H1 (cell line): ENCODE data around the gene SLC26A11. TPM values are rescaled to one million over a fixed set of nuclear protein-coding genes. Genes with fewer than 3 reads are reported as not detected.

Experiments used
- CTCF ChIA-PET: fragments of 300-600 bp; sonication (Branson Sonifier 250); formaldehyde crosslinking; loops from one replicate; lab custom pipeline; 2021; ENCODE audit not compliant: partially characterized antibody; lab: Charles Lee
- POLR2A ChIA-PET: fragments of 300-600 bp; sonication (Branson Sonifier 250); formaldehyde crosslinking; loops from one replicate; lab custom pipeline; 2021; ENCODE audit warnings: inconsistent platforms; ENCODE audit not compliant: partially characterized antibody; lab: Charles Lee
- DNase-seq, 2 experiments: peaks; one replicate each; pipeline versions ENCODE4 v3.0.0 to v3.0.0-alpha.2; 2010 to 2022; ENCODE audit warnings: low spot score in 2 of 2, low read depth in 1 of 2, mixed read lengths in 1 of 2
- FAIRE-seq: peaks from 2 replicates; lab custom pipeline; 2011; peaks lifted over from hg19 to GRCh38; lab: Jason Lieb, UNC
- H2AFZ ChIP-seq: 2 replicates; pipeline ENCODE4 v1.8.1; 2012; ENCODE audit warnings: low read length, inconsistent platforms
- H2AK5ac ChIP-seq: 2 replicates; pipeline ENCODE4 v1.6.1; 2013; ENCODE audit warnings: low read depth, low read length
- H2BK120ac ChIP-seq: replicated peaks from 2 replicates; pipeline ENCODE3; 2013; ENCODE audit warnings: low read depth, low read length, inconsistent platforms
- H2BK12ac ChIP-seq: 2 replicates; pipeline ENCODE4 v1.6.1; 2013; ENCODE audit warnings: low read depth, low read length
- H2BK15ac ChIP-seq: 2 replicates; pipeline ENCODE4 v1.6.1; 2013; ENCODE audit warnings: low read length
- H2BK20ac ChIP-seq: 2 replicates; pipeline ENCODE4 v1.6.1; 2013; ENCODE audit warnings: low read length
- H2BK5ac ChIP-seq: 2 replicates; pipeline ENCODE4 v1.6.1; 2013; ENCODE audit warnings: low read depth, low read length
- H3K14ac ChIP-seq: 2 replicates; pipeline ENCODE4 v1.6.1; 2013; ENCODE audit warnings: inconsistent platforms; ENCODE audit not compliant: insufficient read length
- H3K18ac ChIP-seq: 2 replicates; pipeline ENCODE4 v1.6.1; 2013; ENCODE audit warnings: low read length; ENCODE audit errors: extremely low read depth
- H3K23ac ChIP-seq: 2 replicates; pipeline ENCODE4 v1.6.1; 2013; ENCODE audit warnings: inconsistent platforms; ENCODE audit not compliant: insufficient read length
- H3K23me2 ChIP-seq: 2 replicates; pipeline ENCODE4 v1.6.1; 2013; ENCODE audit warnings: low read depth, low read length
- H3K27ac ChIP-seq: 2 replicates; pipeline ENCODE4 v1.6.1; 2011; ENCODE audit warnings: low read depth, low read length, inconsistent platforms
- H3K27me3 ChIP-seq, 4 experiments: replicated peaks in 1 of 4; 1 replicate in 1 of 4; 2 replicates in 3 of 4; pipeline versions ENCODE4 v1.6.1 to v1.8.1; 2011 to 2013; ENCODE audit warnings: low read length in 3 of 4, mild to moderate bottlenecking in 3 of 4, inconsistent platforms in 2 of 4, mixed read lengths in 2 of 4, moderate library complexity in 1 of 4; ENCODE audit not compliant: control insufficient read depth in 3 of 4, insufficient read depth in 3 of 4; ENCODE audit errors: extremely low read depth in 1 of 4
- H3K36me3 ChIP-seq, 4 experiments: 2 replicates each; pipeline versions ENCODE4 v1.6.1 to v1.8.1; 2011 to 2013; ENCODE audit warnings: mild to moderate bottlenecking in 4 of 4, low read length in 3 of 4, moderate library complexity in 2 of 4, control low read depth in 1 of 4, inconsistent platforms in 1 of 4; ENCODE audit not compliant: insufficient read depth in 4 of 4, control insufficient read depth in 2 of 4
- H3K4ac ChIP-seq: replicated peaks from 2 replicates; pipeline ENCODE3; 2013; ENCODE audit warnings: low read length, low read depth, mixed read lengths, inconsistent platforms; ENCODE audit not compliant: insufficient read length
- H3K4me1 ChIP-seq, 4 experiments: replicated peaks in 1 of 4; 1 replicate in 1 of 4; 2 replicates in 3 of 4; pipeline versions ENCODE4 v1.6.1 to v1.8.1; 2011 to 2013; ENCODE audit warnings: low read length in 3 of 4, inconsistent platforms in 2 of 4, mixed read lengths in 1 of 4; ENCODE audit not compliant: insufficient read depth in 4 of 4, control insufficient read depth in 3 of 4
- H3K4me2 ChIP-seq, 2 experiments: 2 replicates each; pipeline versions ENCODE4 v1.6.1 to v1.8.1; 2011 to 2013; ENCODE audit warnings: low read depth in 2 of 2, low read length in 2 of 2, control low read depth in 1 of 2, inconsistent platforms in 1 of 2, mild to moderate bottlenecking in 1 of 2; ENCODE audit not compliant: insufficient read depth in 1 of 2
- H3K4me3 ChIP-seq, 4 experiments: fragments of 200-600, 300-600 bp in 1 of 4; sonication (generic), shearing (Covaris generic), sonication (Bioruptor Twin) in 1 of 4; 2 replicates each; pipeline versions ENCODE4 v1.5.1 to v1.8.1; 2011 to 2016; ENCODE audit warnings: low read length in 4 of 4, low read depth in 3 of 4, control low read depth in 2 of 4, inconsistent platforms in 2 of 4, mild to moderate bottlenecking in 2 of 4, mixed read lengths in 1 of 4, moderate library complexity in 1 of 4; ENCODE audit not compliant: insufficient read depth in 2 of 4; ENCODE audit errors: extremely low read depth in 1 of 4
- H3K56ac ChIP-seq: replicated peaks from 2 replicates; pipeline ENCODE3; 2013; ENCODE audit warnings: low read depth, mild to moderate bottlenecking, mixed read lengths, low read length, inconsistent platforms; ENCODE audit not compliant: insufficient read length
- H3K79me1 ChIP-seq: 2 replicates; pipeline ENCODE4 v1.6.1; 2013; ENCODE audit warnings: low read depth, low read length, control low read depth
- H3K79me2 ChIP-seq, 2 experiments: 2 replicates each; pipeline versions ENCODE4 v1.6.1 to v1.8.1; 2012 to 2013; ENCODE audit warnings: low read length in 2 of 2, mild to moderate bottlenecking in 2 of 2, inconsistent platforms in 1 of 2; ENCODE audit not compliant: insufficient read depth in 2 of 2, control insufficient read depth in 1 of 2
- H3K9ac ChIP-seq, 4 experiments: replicated peaks in 1 of 4; 1 replicate in 1 of 4; 2 replicates in 3 of 4; pipeline versions ENCODE4 v1.6.1 to v1.8.1; 2011 to 2013; ENCODE audit warnings: low read depth in 3 of 4, low read length in 3 of 4, control low read depth in 2 of 4, mild to moderate bottlenecking in 2 of 4, moderate library complexity in 2 of 4, inconsistent platforms in 1 of 4; ENCODE audit errors: extremely low read depth in 1 of 4
- H3K9me3 ChIP-seq, 2 experiments: 2 replicates each; pipeline versions ENCODE4 v1.6.1 to v1.8.1; 2012 to 2013; ENCODE audit warnings: mild to moderate bottlenecking in 2 of 2, moderate library complexity in 2 of 2, control low read depth in 1 of 2, inconsistent platforms in 1 of 2, low read depth in 1 of 2, low read length in 1 of 2, mixed read lengths in 1 of 2; ENCODE audit not compliant: insufficient read depth in 2 of 2
- H4K20me1 ChIP-seq, 2 experiments: replicated peaks in 1 of 2; 2 replicates each; pipeline versions ENCODE3 to v1.8.1; 2011 to 2013; ENCODE audit warnings: inconsistent platforms in 2 of 2, low read length in 2 of 2, mild to moderate bottlenecking in 1 of 2; ENCODE audit not compliant: insufficient read depth in 2 of 2, control insufficient read depth in 1 of 2
- H4K5ac ChIP-seq: 2 replicates; pipeline ENCODE4 v1.6.1; 2013; ENCODE audit warnings: low read length, low read depth, mixed read lengths, inconsistent platforms; ENCODE audit not compliant: insufficient read length
- H4K8ac ChIP-seq: 2 replicates; pipeline ENCODE4 v1.8.0; 2013; ENCODE audit warnings: mild to moderate bottlenecking, moderate library complexity, low read length, inconsistent platforms; ENCODE audit not compliant: insufficient read depth; ENCODE audit errors: extremely low read depth
- H4K91ac ChIP-seq: replicated peaks from 2 replicates; pipeline ENCODE3; 2013; ENCODE audit warnings: low read length, mixed read lengths, inconsistent platforms; ENCODE audit not compliant: insufficient read length
- BCL11A ChIP-seq, 2 experiments: IDR thresholded peaks; one replicate each; pipeline ENCODE4 v1.6.1; 2011; ENCODE audit warnings: low read depth in 2 of 2, low read length in 2 of 2, mild to moderate bottlenecking in 2 of 2
- BRCA1 ChIP-seq: IDR thresholded peaks from 2 replicates; pipeline ENCODE4 v1.6.1; 2012; ENCODE audit warnings: low read depth, low read length, improper control_type of control experiment
- EP300 ChIP-seq, 2 experiments: IDR thresholded peaks; 1 replicate in 1 of 2; 2 replicates in 1 of 2; pipeline ENCODE4 v1.6.1; 2011 to 2012; ENCODE audit warnings: low read depth in 2 of 2, low read length in 2 of 2, mild to moderate bottlenecking in 2 of 2, borderline replicate concordance in 1 of 2, inconsistent platforms in 1 of 2, moderate library complexity in 1 of 2
- HDAC2 ChIP-seq, 2 experiments: fragments of 300-600 bp in 1 of 2; sonication (generic) in 1 of 2; IDR thresholded peaks; 2 replicates each; pipeline ENCODE4 v1.6.1; 2011 to 2012; ENCODE audit warnings: low read depth in 2 of 2, low read length in 2 of 2, mild to moderate bottlenecking in 2 of 2, moderate library complexity in 2 of 2, borderline replicate concordance in 1 of 2, inconsistent platforms in 1 of 2
- HDAC6 ChIP-seq: IDR thresholded peaks from one replicate; pipeline ENCODE4 v1.7.1; 2012; ENCODE audit warnings: low read depth, mild to moderate bottlenecking, inconsistent platforms, low read length, moderate library complexity
- KDM1A ChIP-seq: fragments of 200-600, 300-600 bp; sonication (generic); IDR thresholded peaks from 2 replicates; pipeline ENCODE4 v1.7.1; 2016; ENCODE audit warnings: mild to moderate bottlenecking, low read length, borderline replicate concordance
- NRF1 ChIP-seq: IDR thresholded peaks from 2 replicates; pipeline ENCODE4 v1.6.1; 2011; ENCODE audit warnings: mild to moderate bottlenecking, low read depth, low read length, improper control_type of control experiment
- SAP30 ChIP-seq: fragments of 300-600 bp; sonication (generic); IDR thresholded peaks from 2 replicates; pipeline ENCODE4 v1.7.1; 2012; ENCODE audit warnings: low read length, moderate library complexity, mild to moderate bottlenecking, inconsistent platforms; ENCODE audit not compliant: insufficient read depth, insufficient replicate concordance
- SP1 ChIP-seq: IDR thresholded peaks from 2 replicates; pipeline ENCODE4 v1.6.1; 2011; ENCODE audit warnings: low read depth, low read length
- TCF12 ChIP-seq: IDR thresholded peaks from 2 replicates; pipeline ENCODE4 v1.6.1; 2011; ENCODE audit warnings: low read depth, mild to moderate bottlenecking, low read length
- WGBS, 2 experiments: shearing (Covaris generic) in 1 of 2; methylation state at CpG; one replicate each; pipeline versions ENCODE4 v1.1.6 to v1.1.7; 2013 to 2015; ENCODE audit warnings: low lambda C conversion rate in 2 of 2, mixed read lengths in 2 of 2, inconsistent platforms in 1 of 2, low coverage in 1 of 2, missing lambda C conversion rate in 1 of 2; ENCODE audit not compliant: insufficient replicate concordance in 2 of 2, insufficient coverage in 1 of 2, insufficient read length in 1 of 2; ENCODE audit errors: extremely low coverage in 1 of 2, missing lambda C conversion rate in 1 of 2; 5-methylcytosine and 5-hydroxymethylcytosine counted together
- polyA plus RNA-seq, 7 experiments: library from polyadenylated mRNA; depleted of rRNA in 3 of 7; stranded (reverse) in 5 of 7; unstranded in 2 of 7; fragments of >200 nt in 5 of 7; fragments of 200-250 nt in 2 of 7; gene quantifications; 1 replicate in 5 of 7; 2 replicates in 1 of 7; 4 replicates in 1 of 7; pipeline versions ENCODE4 v1.2.1 to v1.2.3, GENCODE V29; 2011 to 2013; ENCODE audit warnings: missing spikeins in 2 of 7, mixed read lengths in 2 of 7
- total RNA-seq: library from RNA; stranded (reverse); fragmentation: NEBNext Ultra II Directional; extraction: Animal tissue kit (Norgen Biotek cat#: 25700); gene quantifications from 2 replicates; pipeline ENCODE4 v1.2.1, GENCODE V29; 2021

Gene SLC26A11
- total and polyA plus RNA-seq, 2 of the 8 experiments (the other 6 are each of a cell fraction or from before 2014, with no cell fraction given): 15.5 to 25.9 TPM

- no peak overlapping the region for H3K4ac ChIP-seq
- H3K56ac ChIP-seq: no peak overlapping the region
Observed at GRCh38 chr17:80212511-80212910, 7.7 kb upstream of the SLC26A11 start.

More at GRCh38 chr17:80212511-80212910, 7.7 kb upstream of the SLC26A11 start:
- Histone ChIP-seq H4K8ac (no peak overlapping the region), H3K79me2 (no peaks in the 10 kb centered on the region), H3K4me1 (no peaks in the 10 kb centered on the region), H3K4me2 (no peak overlapping the region), H3K23ac (no peak overlapping the region), H3K27ac (no peak overlapping the region), H2BK12ac (no peak overlapping the region), H3K4me3 (no peak overlapping the region), H3K79me1 (peaks cover 2% of the 10 kb centered on the region; the same call in 1 of the 2 replicates), H2BK120ac (no peak overlapping the region), H4K5ac (no peak overlapping the region), H2AK5ac (no peak overlapping the region), H2BK15ac (no peak overlapping the region), H3K36me3 (peaks cover 4 to 18% (median 12%) of the 10 kb centered on the region in 4 experiments; a peak in 5 of 8 replicates), H3K9ac (no peak overlapping the region), H2BK20ac (no peak overlapping the region), H3K18ac (no peak overlapping the region), H3K9me3 (no peaks in the 10 kb centered on the region), H3K23me2 (no peaks in the 10 kb centered on the region), H4K20me1 (peaks cover 0 to 6% of the 10 kb centered on the region in 2 experiments), H2BK5ac (no peak overlapping the region; the same call in 1 of the 2 replicates), H2AFZ (no peak overlapping the region), H3K14ac (no peak overlapping the region), H4K91ac (no peak overlapping the region), H3K27me3 (no peaks in the 10 kb centered on the region)
- no peak for TF ChIP-seq BRCA1
- no peak for TF ChIP-seq NRF1
- no peak for TF ChIP-seq HDAC2 (IDR thresholded peaks at IDR 0.05; ENCODE audit: borderline replicate concordance in 1 of 2, low read depth in 2 of 2, low read length in 2 of 2)
- TF ChIP-seq HDAC6: no peak
- TF ChIP-seq SAP30: no peak
- no peak for TF ChIP-seq BCL11A (IDR thresholded peaks at IDR 0.05; ENCODE audit: low read depth in 2 of 2, low read length in 2 of 2)
- TF ChIP-seq SP1: no peak
- no peak for TF ChIP-seq TCF12
- no peak for TF ChIP-seq KDM1A
- TF ChIP-seq EP300 (IDR thresholded peaks at IDR 0.05; ENCODE audit: borderline replicate concordance in 1 of 2, low read depth in 2 of 2, low read length in 2 of 2): no peak
- POLR2A ChIA-PET: interaction anchor here (1.0 to 1.3 kb wide), 3 partner anchors 9 to 72 kb away, joined by 3 to 4 read pairs (median 4); no protein-coding TSS in a partner anchor
- 91% methylated on average over 12 of the region's 12 CpGs; no CpG with 5 or more reads in 1 of the 2 experiments for WGBS, 2 experiments
- DNase-seq (no peak), FAIRE-seq (no peak)
- CTCF ChIA-PET: interaction anchor here (0.9 to 1.5 kb wide), 3 partner anchors 16 to 51 kb away, joined by 3 to 8 read pairs (median 3); no protein-coding TSS in a partner anchor
